Esophagus squamous epithelium (tissue), 4 donors: ENCODE data around the gene OPN1MW3.

Source experiments
- POLR2A ChIP-seq, 4 donors: fragments of 450-650 bp; IDR thresholded peaks; one replicate each; pipeline ENCODE4 v1.6.1; 2017; ENCODE audit warnings: antibody characterized with exemption in 4 of 4, mild to moderate bottlenecking in 4 of 4, moderate library complexity in 3 of 4
- TF ChIP-seq, protein P1 (sequence below), 6 experiments: fragments of 450-650 bp in 4 of 6; fragments of 200-600 bp in 2 of 6; sonication (generic) in 2 of 6; IDR thresholded peaks; one replicate each; pipeline ENCODE4 v1.5.1; 2016 to 2019; ENCODE audit warnings: antibody characterized with exemption in 6 of 6, mild to moderate bottlenecking in 4 of 6, moderate library complexity in 4 of 6

GRCh38 chrX:154310616-154311536 is 53.5 kb downstream of the OPN1MW3 start:
- no peak for TF ChIP-seq POLR2A (IDR thresholded peaks at IDR 0.05)
- TF ChIP-seq, protein P1, sequence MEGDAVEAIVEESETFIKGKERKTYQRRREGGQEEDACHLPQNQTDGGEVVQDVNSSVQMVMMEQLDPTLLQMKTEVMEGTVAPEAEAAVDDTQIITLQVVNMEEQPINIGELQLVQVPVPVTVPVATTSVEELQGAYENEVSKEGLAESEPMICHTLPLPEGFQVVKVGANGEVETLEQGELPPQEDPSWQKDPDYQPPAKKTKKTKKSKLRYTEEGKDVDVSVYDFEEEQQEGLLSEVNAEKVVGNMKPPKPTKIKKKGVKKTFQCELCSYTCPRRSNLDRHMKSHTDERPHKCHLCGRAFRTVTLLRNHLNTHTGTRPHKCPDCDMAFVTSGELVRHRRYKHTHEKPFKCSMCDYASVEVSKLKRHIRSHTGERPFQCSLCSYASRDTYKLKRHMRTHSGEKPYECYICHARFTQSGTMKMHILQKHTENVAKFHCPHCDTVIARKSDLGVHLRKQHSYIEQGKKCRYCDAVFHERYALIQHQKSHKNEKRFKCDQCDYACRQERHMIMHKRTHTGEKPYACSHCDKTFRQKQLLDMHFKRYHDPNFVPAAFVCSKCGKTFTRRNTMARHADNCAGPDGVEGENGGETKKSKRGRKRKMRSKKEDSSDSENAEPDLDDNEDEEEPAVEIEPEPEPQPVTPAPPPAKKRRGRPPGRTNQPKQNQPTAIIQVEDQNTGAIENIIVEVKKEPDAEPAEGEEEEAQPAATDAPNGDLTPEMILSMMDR (IDR thresholded peaks at IDR 0.05), result no peak
